Dermis blood vessel endothelial cell (primary cell): Measurements from ENCODE around the gene ASCC2. TPM values are rescaled to one million over a fixed set of nuclear protein-coding genes. Genes with fewer than 3 reads are reported as not detected.
"Not testable (repeated sequence)": the region's sequence is repeated elsewhere in the genome, so short reads cannot be mapped to it uniquely, and the experiment has no call there.

ENCODE experiments used
- DNase-seq: peaks from one replicate; pipeline ENCODE4 v3.0.0; 2010
- total RNA-seq: library from RNA; depleted of rRNA; stranded (reverse); fragments of >200 nt; gene quantifications from 2 replicates; pipeline ENCODE4 v1.2.3, GENCODE V29; 2014

The ASCC2 gene
- 24.2 and 33.5 TPM in 2 replicates for total RNA-seq

- DNase-seq, result peak; percentile 99
Measured at GRCh38 chr22:29837741-29838598, at the start of gene ASCC2. TSS of gene ASCC2 (minus strand) at chr22:29838274. CDS start at chr22:29832325, 5,949 bp downstream.

DNA sequence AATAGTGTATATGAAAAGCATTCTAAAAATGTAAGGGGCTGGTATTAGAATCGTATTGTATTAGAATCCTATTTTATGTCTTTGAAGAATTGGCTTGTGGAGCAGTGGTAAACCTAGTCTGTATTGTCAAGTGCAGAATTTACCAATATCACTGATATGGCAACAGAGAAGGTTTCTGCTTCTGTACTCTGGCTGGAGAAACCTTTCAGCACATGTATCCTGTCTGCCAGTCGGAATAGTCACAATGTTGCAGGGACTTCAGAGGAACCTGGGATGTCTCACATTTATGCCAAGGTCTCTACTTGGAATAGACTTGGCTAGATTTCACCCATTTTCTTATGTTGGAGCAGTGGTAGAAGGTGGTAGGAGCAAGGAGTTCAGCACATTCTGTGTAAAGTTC lies 49.3 kb upstream of the ASCC2 start:
- DNase-seq, result peak; percentile 5

GRCh38 chr22:29886596-29886995 lies 48.5 kb upstream of the ASCC2 start:
- DNase-seq, result no peak

DNA sequence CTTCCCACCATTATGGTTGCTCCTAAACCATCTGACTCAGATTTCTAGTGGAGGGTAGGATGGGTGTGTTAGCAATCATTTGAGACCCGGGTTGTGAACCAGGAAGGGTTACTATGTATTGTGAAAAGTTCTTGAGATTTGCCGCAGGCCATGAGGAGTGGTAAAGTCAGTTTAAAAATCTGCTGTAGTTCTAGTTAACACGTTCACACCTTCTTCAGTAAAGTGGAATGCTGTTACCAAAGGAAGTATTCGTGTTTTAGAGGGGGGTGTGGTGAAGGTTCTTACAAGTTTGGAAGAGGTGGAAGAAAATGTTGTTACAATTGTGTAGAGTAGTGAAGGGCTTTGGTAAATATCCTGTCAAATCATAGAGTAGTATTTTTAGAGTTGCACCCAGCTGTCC lies 47.5 kb upstream of the ASCC2 start:
- DNase-seq, result no peak

GRCh38 chr22:29883775-29884097 lies 45.7 kb upstream of the ASCC2 start:
- no peak for DNase-seq

DNA sequence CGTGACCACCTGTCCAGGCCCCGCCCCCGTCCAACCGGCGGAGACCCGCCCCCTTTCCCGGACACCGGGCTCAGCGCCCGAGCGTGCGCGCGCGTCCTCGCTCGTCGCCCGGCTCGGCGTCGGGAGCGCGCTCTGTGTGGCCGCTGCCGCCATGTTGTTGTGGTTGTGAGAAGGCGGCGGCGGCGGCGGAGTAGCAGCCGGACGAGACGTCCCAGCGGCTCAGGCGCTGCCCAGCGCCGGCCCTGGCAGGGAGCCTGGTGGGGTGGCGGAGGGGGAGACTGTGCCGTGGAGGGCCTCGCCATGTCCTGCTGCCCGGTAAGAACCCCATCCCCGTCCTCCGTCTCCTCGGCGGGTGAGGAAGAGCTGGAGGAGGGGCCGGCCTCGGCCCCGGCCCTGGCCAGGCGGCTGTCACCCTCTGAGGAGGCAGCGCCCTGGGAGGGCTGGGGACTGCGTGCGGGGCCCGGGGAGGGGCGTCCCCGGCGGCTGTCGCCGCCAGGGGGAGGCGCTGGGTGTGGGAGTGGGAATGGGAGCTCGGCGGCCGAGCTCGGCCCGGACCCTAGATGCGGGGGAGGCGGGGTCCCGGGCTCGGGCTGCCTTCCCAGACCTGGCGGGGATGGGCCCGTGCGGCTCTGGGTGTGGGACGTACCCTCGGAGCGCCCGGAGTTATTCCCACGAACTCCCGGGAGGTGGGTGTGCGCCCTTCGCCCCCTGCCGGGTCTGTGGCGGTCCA lies 45.1 kb upstream of the ASCC2 start, which contains the start of gene MTMR3:
Gene MTMR3, plus strand, starts transcription at position 130 of the 730 bp plus-strand sequence. CDS start 87,886 bp downstream, outside the sequence.
- DNase-seq, result peak; percentile 93

DNA sequence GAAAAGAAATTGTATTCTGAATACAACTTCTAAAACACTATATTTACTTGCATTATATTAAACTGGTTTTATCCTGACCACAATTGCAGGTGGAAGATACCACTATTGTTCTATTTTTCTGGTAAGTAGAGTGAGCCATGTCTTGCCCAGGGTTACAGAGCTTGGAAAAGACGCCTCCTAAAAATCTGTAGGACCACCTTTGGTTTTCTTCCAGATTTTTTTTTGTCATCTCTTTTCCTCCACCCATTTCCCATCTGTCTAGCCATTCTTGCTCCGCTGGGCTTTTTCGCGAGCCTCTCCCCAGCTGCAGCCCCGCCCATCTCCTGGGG lies 44.6 kb upstream of the ASCC2 start:
- DNase-seq, result no peak

- peak; percentile 21 for DNase-seq
Measured at GRCh38 chr22:29879753-29880152, 41.7 kb upstream of the ASCC2 start.

GRCh38 chr22:29877620-29878019 lies 39.5 kb upstream of the ASCC2 start:
- no peak for DNase-seq

GRCh38 chr22:29873943-29874342 lies 35.9 kb upstream of the ASCC2 start:
- DNase-seq, result no peak

- peak; percentile 2 for DNase-seq
Measured at GRCh38 chr22:29872989-29873388, 34.9 kb upstream of the ASCC2 start.

- DNase-seq, result no peak
Measured at GRCh38 chr22:29872144-29872893, 34.2 kb upstream of the ASCC2 start.

DNA sequence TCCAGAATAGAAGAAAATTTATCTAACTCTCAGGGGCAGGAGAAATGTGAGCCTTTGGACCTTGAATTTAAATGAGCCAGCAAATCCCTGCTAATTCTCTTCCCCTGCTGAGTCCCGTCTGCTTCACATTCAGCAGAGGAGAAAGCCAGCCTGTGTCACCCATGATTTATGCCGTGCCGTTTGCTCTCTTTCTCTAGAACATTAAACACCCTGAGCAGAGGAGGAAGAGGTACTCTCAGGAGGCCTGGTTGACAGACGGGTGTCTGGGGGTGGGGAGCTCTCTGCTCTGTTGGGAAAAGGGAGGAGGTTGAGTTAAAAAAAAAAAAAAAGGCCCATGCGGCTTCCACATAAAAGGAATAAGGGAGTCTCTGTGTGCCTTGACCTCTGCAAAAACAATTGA lies 33.6 kb upstream of the ASCC2 start:
- no peak for DNase-seq

GRCh38 chr22:29870574-29870973 lies 32.5 kb upstream of the ASCC2 start:
- no peak for DNase-seq

DNA sequence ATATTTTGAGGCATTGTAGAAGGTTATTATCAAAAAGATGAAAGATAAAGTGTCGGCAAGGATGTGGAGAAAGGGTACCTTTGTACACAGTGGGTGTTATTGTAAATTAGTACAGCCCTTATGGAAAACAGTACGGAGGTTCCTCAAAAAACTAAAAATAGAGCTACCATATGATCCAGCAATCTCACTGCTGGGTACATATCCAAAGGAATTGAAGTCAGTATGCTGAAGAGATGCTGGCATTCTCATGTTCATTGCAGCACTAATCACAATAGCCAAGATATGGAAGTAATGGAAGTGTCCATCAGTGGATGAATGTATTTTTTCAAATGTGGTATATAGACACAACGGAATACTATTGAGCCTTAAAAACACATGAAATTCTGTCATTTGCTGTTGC lies 29.8 kb upstream of the ASCC2 start:
- no peak for DNase-seq

DNA sequence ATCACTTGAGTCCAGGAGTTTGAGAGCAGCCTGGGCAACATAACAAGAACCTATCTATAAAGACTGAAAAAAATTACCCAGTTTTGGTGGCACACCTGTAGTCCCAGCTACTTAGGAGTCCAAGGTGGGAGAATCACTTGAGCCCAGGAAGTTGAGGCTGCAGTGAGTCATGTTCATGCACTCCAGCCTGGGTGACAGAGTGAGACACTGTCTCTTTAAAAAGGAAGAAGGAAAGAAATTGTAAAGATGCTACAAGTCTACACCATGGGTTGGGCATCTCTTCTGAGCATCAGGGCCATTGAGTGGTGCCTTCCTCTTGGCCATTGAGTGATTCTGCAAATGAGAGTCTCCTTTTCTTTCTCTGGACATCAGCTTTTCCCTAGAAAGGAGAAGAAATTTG lies 29.2 kb upstream of the ASCC2 start:
- DNase-seq, result no peak

DNA sequence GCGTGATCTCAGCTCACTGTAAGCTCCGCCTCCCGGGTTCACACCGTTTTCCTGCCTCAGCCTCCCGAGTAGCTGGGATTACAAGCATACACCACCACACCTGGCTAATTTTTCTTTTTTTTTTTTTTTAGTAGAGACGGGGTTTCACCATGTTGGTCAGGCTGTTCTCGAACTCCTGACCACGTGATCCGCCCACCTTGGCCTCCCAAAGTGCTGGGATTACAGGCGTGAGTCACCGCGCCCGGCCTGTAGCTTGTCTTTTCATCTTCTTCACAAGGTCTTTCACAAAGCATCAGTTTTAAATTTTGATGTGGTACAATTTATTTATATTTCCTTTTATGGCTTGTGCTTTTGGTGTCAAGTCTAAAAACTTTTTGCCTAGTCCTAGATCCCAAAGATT lies 27.5 kb upstream of the ASCC2 start:
- DNase-seq, result not testable (repeated sequence)

DNA sequence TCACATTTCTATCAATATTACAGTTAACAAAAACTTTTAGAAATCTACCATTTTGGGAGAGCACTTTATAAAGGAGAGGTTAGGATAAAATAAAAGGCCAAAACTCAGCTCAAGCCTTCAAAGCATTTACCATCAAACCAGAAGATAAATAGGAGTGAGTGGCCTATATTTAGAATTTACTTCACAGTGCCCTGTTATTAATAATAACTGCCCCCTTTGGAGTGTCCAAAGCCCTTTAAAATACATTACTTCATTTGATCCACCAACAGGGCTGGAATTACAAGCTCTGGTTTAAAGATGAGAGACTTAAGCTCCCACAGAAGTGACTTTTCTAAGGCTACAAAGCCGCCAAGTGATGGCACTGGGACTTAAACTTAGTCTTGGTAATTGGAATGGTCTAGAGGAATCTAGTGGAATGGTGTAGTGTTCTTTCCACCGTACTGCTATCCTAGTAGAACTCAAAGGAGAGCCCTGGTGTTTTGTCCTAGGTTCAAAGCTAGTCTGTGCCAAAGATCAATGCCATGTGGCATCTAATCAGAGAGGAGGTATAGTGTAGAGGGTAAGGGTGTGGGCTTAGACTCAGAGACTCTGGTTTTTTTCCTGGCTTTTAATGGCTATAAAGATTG lies 23.7 kb upstream of the ASCC2 start:
- no peak for DNase-seq

DNA sequence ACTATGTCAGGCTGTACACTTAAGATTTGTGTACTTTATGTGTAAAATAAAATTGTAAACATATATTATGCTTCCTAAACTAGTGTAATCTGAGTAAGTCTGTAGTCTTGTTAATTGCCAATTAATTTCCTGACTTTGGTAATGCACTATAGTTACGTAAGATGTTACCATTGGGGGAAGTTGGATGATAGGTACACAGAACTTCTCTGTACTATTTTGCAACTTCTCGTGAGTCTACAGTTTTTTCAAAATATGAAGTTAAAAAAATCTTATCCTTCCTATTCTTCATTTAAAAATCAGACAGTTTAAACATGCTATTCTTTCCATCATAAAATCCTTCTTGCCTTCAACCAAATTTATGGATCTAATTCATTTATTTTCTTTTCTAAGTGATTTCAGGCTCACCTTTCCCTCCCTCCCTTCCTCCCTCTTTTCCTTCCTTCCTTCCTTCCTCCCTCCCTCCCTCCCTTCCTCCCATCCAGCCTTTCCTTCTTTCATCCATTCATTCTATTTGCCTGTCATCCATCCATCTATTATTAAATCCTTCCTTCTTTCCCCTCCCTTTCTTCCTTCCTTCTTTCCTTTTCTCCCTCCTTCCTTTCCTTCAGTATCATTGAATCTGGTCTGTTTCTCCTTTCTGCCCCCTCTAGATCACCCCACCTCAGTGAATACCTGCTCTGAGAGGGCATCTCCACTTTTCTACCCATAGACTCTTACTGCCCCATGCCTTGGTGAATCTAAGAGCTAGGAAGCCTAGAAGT lies 22.1 kb upstream of the ASCC2 start:
- no peak for DNase-seq

DNA sequence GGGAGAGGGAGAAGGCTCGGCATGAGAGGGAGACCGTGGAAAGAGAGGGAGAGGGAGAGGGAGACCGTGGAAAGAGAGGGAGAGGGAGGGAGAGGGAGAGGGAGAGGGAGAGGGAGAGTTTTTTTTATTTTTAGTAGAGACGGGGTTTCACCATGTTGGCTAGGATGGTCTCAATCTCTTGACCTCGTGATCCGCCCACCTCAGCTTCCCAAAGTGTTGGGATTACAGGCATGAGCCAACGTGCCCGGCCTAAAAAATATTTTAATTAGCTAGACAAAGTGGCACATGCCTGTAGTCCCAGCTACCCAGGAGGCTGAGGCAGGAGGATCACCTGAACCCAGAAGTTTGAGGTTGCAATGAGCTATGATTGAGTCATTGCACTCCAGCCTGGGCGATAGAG lies 21.0 kb upstream of the ASCC2 start:
- DNase-seq, result not testable (repeated sequence)

DNA sequence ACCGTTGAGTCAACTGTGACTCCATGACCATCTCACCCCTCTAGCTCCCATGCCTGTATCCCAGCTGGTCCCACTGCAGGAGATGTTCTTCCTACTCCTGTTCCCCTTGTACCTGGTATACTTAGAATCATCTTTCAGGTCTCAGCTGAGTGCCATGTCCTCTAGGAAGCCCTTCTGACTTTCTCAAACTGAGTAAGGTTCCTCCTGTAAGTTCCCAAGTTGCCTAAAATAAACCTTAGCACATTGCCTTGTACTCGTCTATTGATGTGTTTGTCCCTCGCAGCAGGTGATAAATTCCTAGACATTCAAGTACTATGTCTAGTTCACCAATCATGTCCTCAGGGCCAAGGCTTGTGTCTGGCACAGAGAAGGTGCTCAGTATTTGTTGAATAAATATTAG lies 18.4 kb upstream of the ASCC2 start:
- no peak for DNase-seq

DNA sequence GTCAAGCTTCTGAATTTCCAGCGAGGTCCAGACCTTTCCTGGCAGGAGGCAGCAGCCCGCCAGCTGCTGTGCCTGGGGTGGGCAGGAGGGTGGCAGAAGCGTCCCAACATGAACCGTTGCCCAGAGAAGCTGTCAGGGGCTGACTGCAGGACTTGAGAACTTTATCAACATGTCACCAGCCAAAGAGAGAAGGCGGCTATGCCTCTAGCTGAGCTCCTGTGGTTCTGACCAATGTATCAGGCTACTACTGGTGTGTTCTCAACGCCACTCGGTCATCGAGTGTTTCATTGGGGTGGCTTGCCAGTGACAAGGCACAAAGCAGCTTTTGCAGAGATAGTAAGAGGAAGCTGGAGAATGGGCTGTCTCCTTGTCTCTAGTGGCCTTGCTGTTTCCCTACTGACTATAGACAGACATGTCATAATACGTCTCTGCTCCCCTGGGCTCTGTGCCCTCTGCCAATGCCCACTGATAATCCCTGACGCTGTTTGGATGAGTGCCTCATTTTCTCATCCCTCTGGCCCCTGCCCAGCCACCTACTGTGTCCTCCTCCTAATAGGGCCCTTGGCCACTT lies 17.6 kb upstream of the ASCC2 start:
- DNase-seq, result no peak
